ENCODE results near the gene ARL5C.
A peak's percentile ranks its signal among the peaks of the same experiment; 100 is the strongest.

Gene ARL5C

DNA sequence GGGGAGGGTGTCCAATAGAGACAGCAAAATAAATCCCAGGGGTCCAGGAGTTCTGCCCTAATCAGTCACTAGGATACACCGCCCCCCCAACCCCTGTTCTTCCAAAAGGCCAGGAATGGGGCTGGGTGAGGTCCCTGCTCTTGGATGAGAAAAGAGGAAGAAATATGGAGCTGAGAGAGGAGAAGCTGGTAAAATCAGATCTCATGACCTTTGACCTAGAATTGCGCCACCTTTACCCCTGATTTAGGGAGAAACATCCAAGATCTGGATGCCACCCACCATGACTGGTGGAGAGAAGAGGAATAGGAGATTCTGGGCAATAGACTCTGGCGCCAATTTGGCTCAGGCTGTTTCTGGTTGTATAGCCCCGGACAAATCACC, 32.2 kb upstream of the ARL5C start:
- no peak overlapping the region for H3K4me3 ChIP-seq (ENCODE audit: low read depth, low read length)

DNA sequence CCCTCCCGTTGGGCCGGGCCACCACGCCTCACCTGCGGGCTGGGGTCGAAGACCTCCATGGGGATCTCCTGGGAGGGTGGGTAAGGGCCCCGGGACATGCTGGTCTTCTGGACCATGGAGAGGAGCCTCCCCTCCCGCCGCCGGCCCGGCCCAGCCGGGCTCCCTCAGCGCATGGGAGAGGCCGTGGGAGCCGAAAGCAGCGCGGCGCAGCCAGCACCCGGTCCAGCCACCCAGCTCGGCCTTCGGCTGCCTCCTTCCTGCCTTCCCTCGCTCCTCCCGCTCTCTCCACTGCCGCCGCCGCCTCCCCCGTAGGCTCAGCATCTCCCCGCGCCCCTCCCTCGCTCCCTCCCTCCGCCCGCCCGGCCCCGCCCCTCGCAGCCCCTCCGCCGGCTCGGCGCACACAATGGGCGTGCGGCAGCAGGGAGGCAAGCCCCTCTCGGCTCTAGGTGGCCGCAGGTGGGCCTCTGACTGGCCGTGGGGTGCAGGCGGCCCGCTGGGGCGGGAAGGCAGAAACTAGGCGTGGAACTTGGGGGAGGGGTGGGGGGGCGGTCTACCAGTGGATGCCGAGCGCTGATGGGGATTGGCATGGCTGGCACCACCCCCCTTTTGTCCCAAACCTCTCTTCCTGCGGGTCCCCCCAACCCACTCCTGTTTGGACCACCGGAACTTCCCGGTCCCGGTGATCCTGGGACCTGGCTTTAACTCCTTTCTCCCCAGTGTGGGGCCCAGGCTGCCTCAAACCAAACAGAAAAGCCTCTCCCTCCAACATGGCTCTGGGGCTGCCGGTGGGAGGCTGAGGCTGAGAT, 31.6 kb upstream of the ARL5C start, which contains the start of gene CACNB1:
TSS of gene CACNB1 (minus strand) at position 290 of the 806 bp plus-strand sequence. CDS start at position 116, 174 bp downstream.
- peak within 1 kb of the TSS; percentile 69 for H3K4me3 ChIP-seq (ENCODE audit: low read depth, low read length)
- TF ChIP-seq, protein P1, sequence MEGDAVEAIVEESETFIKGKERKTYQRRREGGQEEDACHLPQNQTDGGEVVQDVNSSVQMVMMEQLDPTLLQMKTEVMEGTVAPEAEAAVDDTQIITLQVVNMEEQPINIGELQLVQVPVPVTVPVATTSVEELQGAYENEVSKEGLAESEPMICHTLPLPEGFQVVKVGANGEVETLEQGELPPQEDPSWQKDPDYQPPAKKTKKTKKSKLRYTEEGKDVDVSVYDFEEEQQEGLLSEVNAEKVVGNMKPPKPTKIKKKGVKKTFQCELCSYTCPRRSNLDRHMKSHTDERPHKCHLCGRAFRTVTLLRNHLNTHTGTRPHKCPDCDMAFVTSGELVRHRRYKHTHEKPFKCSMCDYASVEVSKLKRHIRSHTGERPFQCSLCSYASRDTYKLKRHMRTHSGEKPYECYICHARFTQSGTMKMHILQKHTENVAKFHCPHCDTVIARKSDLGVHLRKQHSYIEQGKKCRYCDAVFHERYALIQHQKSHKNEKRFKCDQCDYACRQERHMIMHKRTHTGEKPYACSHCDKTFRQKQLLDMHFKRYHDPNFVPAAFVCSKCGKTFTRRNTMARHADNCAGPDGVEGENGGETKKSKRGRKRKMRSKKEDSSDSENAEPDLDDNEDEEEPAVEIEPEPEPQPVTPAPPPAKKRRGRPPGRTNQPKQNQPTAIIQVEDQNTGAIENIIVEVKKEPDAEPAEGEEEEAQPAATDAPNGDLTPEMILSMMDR (IDR thresholded peaks at IDR 0.05; ENCODE audit: borderline replicate concordance, insufficient read depth, low read depth, low read length) = no peak

More for the DNA sequence above, 32.2 kb upstream of the ARL5C start:
- TF ChIP-seq, protein P1 (IDR thresholded peaks at IDR 0.05; ENCODE audit: borderline replicate concordance, insufficient read depth, low read depth, low read length) = no peak

DNA sequence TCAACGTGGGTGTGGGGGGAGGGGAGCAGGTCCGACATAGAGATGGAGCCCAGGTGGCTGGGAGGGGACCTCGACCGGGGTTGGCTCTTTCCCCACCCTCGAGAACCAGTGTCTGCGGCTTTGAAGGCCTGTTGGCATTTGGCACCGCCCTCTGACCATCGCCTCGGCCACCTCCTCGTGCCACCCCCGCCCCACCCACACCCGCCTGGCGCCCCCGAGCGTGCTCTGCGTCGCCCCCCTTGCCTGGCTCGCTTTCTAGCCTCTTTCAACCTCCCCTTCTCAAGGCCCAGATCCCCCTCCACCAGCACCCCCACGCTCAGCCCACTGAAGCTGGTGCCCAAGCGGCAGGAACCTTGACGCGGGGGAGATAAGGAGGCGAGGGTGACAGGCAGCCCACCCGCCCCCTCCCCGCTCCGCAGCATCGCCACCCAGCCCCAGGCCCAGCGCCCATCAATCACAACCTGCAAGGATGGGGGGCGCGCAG, 30.9 kb upstream of the ARL5C start:
- TF ChIP-seq, protein P1 (IDR thresholded peaks at IDR 0.05; ENCODE audit: borderline replicate concordance, insufficient read depth, low read depth, low read length) = no peak
- H3K4me3 ChIP-seq (ENCODE audit: low read depth, low read length) = peak overlapping the region; percentile 69

DNA sequence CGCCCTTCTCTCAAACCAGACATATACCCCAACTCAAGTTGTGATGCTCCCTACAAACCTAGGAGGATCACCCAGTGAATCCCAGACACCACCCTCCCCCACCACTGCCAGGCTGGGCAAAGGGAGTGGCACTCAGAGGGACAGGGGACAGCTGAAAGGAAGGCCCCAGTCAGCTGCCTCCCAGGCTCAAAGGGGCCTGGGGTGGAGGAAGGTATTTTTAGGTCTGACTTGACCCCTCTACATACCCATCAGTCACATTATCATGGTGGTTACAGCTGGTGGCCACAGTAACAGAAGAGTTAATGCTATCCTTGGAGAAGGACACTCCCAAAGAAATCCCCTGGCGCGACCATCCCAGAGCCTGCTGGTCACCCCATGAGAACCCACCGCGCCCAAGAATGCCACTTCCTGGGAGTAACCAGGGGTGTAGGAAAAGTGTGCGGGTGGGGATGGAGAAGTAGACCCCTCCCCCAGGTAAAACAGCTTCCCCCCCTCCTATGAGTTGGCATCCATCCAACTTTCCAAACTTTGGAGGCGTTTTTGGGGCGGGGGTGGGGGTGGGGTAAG, 30.4 kb upstream of the ARL5C start:
- TF ChIP-seq, protein P1 (IDR thresholded peaks at IDR 0.05; ENCODE audit: borderline replicate concordance, insufficient read depth, low read depth, low read length) = no peak
- peak overlapping the region; percentile 69 for H3K4me3 ChIP-seq (ENCODE audit: low read depth, low read length)

DNA sequence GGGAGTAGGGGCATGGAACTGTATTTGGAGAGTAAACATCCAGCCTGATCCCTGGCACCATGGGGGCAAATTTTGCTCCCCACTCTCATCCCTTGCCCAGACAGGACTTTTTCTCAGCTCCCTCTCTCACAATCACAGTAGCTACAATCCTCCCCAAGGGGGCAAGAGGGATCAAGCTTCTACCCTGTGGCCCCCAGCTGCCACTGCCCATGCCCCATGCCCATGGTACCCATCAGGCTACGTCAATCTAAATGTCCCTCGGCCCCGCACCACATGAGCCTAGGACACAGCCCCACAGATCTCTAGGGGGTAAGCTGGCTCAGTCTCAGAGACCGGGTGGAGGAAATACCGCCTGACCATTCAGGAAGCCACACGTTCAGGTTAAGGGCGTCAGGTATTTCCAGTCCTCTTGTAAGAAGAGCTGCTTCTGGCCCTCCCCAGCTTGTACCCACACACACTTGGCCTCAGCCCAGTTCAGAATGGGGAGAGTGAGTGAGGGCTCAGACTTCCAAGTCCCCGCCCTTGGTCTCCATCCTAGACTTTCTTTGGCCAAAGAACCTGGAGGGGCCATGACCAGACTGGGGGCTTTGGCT, 29.7 kb upstream of the ARL5C start:
- H3K4me3 ChIP-seq (ENCODE audit: low read depth, low read length) = no peak overlapping the region

DNA sequence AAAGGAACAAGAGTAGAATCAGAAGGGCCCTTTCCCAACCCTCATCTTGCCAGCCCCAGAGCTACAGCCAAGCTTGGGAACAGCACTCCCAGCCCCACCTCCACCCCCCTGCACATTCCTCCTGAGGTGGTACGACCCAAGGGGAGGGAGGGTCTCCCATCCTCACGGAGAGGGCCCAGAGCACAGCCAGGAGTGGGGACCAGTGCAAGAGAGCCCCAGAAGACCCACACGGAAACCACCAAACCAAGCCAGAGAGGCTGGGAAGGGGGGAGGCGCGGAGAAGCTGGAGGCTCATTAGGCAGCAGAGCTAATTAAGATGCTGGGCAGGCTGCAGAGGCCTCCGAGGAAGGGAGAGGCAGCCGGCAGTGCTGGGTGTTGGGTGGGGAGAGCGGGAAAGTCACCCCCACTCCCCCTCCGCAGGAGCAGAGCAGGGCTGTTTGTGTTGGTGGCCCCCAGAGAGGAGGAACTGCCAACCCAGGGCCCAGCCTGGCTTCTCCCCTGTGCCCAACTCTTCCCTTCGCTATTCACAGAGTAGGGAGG, 29.1 kb upstream of the ARL5C start:
- TF ChIP-seq, protein P1 (IDR thresholded peaks at IDR 0.05; ENCODE audit: borderline replicate concordance, insufficient read depth, low read depth, low read length) = no peak
- no peak overlapping the region for H3K4me3 ChIP-seq (ENCODE audit: low read depth, low read length)

More for the DNA sequence above, 29.7 kb upstream of the ARL5C start:
- TF ChIP-seq, protein P1 (IDR thresholded peaks at IDR 0.05; ENCODE audit: borderline replicate concordance, insufficient read depth, low read depth, low read length) = no peak

Measured in GM12875 (cell line).